H7 (cell line): Measurements from ENCODE around the gene CKAP2. TPM values are rescaled to one million over a fixed set of nuclear protein-coding genes. Genes with fewer than 3 reads are reported as not detected.
"Not testable (repeated sequence)": the region's sequence is repeated elsewhere in the genome, so short reads cannot be mapped to it uniquely, and the experiment has no call there.

Source experiments
- DNase-seq: peaks from one replicate; pipeline ENCODE4 v3.0.0; 2012
- H3K27me3 ChIP-seq: 2 replicates; pipeline ENCODE4 v1.6.0; 2011; ENCODE audit warnings: mild to moderate bottlenecking, low read length; ENCODE audit not compliant: control insufficient read depth, insufficient read depth
- H3K36me3 ChIP-seq: replicated peaks from 2 replicates; pipeline ENCODE4 v1.5.1; 2011; ENCODE audit warnings: low read length; ENCODE audit not compliant: control insufficient read depth, insufficient read depth
- H3K4me3 ChIP-seq: 2 replicates; pipeline ENCODE4 v1.5.1; 2011; ENCODE audit warnings: low read depth, mild to moderate bottlenecking, control low read depth, low read length, moderate library complexity; ENCODE audit not compliant: insufficient read depth
- total RNA-seq: library from RNA; depleted of rRNA; stranded (reverse); fragments of >200 nt; shearing (Covaris generic); gene quantifications from 2 replicates; pipeline ENCODE4 v1.2.3, GENCODE V29; 2014

Gene CKAP2
- total RNA-seq, 1 experiment from 2014 or later: 35.8 TPM

DNA sequence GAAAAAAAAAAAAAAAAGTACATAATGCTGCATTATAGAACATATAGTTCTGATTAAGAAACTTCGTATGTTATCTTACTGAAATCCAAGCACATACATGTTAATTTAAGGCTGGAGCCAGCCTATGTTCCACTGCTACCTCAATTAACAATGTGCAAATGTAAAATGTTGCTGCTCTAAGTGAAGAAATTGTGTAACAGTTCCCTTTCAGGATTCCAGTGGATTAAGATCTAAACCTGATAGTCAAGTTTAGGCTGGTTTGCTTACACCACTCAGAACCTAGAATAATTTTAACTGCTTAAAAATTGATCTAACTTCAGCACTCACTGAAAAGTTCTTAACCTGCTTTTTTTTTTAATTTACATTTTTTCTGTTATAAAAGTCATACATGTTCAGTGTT, 9.0 kb upstream of the CKAP2 start:
- H3K27me3 ChIP-seq: no peaks in the 10 kb centered on the region
- H3K4me3 ChIP-seq: no peak overlapping the region
- H3K36me3 ChIP-seq: no peaks in the 10 kb centered on the region; the same call in 1 of the 2 replicates
- no peak for DNase-seq

DNA sequence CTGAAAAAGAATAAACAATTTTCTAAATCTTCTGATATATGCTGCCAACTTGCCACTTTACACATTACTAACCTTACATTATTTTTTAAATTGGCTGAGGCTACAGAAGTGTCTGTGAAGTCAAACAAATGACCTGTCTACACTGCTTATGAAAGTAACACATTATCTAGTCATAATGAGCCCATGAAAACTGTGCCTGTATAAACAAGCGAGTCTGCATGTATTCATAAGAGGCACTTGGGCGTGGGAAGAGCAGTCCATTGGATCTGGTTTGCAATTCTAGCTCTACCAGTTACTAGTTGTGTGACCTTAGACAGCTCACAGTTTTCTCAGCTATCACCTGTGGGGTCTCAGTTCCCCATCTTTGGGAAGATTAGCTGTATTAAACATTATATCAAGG, 7.9 kb upstream of the CKAP2 start:
- DNase-seq: no peak
- Histone ChIP-seq H3K4me3 (no peak overlapping the region), H3K36me3 (no peaks in the 10 kb centered on the region; the same call in 1 of the 2 replicates), H3K27me3 (no peaks in the 10 kb centered on the region)

DNA sequence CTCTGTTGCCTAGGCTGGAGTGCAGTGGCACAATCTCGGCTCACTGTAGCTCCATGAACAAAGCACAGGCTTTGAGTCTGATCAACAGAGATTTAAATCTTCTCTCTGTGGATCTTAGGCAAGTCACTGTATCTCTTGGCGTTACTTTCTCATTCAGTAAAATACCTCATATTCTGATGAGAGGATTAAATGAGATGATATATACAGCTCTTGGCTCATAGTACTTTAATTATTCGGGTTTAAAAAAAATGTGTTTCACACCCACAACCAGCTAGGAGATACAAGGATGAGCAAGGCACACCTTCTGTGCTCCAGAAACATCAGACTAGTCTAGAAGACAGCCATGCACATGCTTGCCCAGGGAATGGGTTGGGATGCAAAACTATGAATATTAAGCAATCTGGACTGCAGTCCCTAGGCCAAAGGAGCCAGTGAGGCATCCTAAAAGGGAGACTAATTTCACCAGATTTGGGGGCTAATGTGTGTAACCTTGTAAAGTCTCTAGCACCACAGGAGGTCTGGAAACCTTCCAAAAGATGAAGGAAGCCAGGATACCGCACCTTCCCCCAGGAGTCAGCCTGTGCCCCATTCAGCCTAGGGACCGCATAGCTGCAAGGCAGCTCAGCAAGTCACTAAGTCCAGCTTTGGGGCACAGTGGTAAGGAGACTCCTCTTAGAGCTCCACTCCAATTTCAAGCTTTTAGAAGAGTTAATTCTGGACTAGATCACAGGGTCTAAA, 7.3 kb upstream of the CKAP2 start:
- DNase-seq: no peak
- Histone ChIP-seq H3K4me3 (no peak overlapping the region), H3K36me3 (no peaks in the 10 kb centered on the region; the same call in 1 of the 2 replicates), H3K27me3 (no peaks in the 10 kb centered on the region)

DNA sequence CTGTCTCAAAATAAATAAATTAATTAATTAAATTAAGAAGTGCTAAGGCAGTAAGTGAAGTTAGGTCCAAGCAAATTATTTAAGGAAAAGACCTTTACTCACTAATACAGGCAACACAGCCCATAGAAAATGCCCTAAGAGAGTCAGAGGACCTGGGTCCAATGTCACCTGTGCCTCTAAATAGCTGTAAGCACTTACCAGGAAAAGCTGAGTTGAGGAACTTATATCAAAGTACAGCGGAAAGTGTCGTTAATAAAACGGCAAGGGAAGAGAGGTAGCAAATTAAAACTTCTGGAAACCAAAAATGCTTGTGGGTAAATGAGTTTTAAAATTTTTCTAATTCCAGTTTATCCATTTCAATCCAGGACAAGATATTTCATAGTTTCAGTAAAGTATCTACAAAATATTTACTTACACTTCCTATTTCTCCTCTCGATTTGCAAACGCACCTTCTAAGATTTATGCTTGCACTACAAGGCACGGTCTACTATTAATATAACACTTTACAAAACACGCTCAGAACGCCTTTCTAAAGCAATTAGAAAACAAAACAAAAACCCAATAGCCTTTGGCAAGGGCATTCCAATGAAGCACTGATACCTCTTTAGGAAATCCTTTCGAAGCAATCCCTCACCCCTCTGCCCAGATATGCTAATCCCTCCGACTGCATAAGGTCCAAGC, 5.8 kb upstream of the CKAP2 start:
- H3K4me3 ChIP-seq: peak overlapping the region; percentile 81
- H3K27me3 ChIP-seq: no peaks in the 10 kb centered on the region
- no peak for DNase-seq
- H3K36me3 ChIP-seq: no peaks in the 10 kb centered on the region; the same call in 1 of the 2 replicates

DNA sequence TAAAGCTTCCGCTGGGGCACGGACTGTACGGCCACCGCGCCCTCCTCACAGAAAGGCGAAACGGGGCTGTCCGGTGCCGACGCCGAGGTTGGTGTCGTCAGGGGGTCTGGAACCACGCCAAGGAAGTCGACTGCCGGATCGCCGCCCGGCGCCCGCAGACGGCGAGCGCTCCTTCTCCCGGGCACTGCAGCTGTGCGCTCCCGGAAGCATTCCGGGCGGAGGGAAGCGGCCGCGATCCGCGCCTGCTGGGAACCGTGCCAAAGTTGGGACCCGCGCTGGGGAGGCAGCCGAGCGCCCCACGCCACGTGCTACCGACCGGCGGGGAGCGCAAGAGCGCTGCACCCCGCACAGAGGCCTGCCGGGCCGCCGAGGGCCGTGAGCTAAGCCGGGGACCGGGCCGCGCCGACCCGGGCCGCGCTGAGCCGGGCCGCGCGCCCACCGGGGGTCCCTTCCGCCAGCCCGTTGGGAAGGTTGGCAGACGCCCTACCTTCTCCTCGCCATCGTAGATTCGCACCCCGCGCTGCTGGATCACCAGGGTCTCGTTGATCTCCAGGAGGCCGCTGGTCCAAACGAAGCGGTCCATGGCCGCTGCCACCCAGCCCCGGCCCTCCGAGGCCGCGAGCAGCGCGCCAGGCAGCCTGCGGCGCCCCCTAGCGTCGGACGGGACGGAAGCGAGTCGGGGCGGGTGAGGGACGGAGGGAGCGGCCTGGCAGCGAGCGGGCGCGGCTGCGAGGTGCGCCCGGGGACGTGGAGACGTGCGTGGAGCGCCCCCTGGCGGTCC, 5.1 kb upstream of the CKAP2 start, which contains the start of gene VPS36:
VPS36 (minus strand) TSS at position 623 of the 781 bp plus-strand sequence; CDS start at position 583, 40 bp downstream.
- DNase-seq: peak; percentile 97
- H3K36me3 ChIP-seq: no peaks in the 10 kb centered on the region; the same call in 1 of the 2 replicates
- no peaks in the 10 kb centered on the region for H3K27me3 ChIP-seq
- peak within 1 kb of the TSS; percentile 81 for H3K4me3 ChIP-seq

DNA sequence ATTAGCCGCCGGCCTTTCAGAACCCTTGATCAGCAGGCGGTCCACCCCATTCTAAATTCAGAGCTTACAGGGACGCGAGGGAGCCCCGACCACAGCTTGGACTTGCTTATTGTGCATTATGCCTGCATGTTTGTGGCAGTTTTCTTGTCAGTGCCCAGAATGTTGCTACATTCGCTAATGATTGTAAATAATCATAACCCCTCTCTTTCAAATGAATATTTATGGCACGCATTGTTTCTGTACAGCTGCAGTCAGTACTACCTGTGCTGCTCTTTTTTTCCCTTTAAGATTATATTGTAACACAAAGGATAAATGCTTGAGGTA, 4.5 kb upstream of the CKAP2 start:
- no peaks in the 10 kb centered on the region; the same call in 1 of the 2 replicates for H3K36me3 ChIP-seq
- H3K4me3 ChIP-seq: peak overlapping the region; percentile 12; the same call in 1 of the 2 replicates
- H3K27me3 ChIP-seq: no peaks in the 10 kb centered on the region
- DNase-seq: no peak

DNA sequence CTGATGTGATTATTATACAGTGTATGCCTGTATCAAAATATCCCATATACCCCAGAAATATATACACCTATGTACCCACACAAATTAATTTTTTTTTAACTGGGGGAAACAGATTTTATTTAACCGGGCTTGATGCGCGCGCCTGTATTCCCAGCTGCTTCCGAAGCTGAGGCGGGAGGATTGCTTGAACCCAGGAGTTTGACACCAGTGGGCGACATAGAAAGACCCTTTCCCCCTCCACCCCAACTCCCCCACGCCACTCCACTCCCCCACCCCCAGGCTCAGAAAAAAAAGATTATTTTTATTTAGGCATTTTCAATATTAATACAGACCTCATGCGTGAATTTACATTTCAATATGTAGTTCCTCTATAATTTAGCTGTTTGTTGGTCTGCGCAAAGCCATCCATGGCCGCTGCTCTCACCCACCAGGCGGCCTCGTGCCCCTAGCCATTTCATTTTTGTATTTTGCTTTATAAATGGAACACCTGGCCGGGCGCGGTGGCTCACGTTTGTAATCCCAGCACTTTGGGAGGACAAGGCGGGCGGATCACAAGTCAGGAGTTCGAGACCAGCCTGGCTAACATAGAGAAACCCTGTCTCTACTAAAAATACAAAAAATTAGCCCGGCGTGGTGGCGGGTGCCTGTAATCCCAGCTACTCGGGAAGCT, 4.0 kb upstream of the CKAP2 start:
- H3K4me3 ChIP-seq: no peak overlapping the region
- no peak for DNase-seq
- H3K36me3 ChIP-seq: no peaks in the 10 kb centered on the region; the same call in 1 of the 2 replicates
- H3K27me3 ChIP-seq: no peaks in the 10 kb centered on the region

DNA sequence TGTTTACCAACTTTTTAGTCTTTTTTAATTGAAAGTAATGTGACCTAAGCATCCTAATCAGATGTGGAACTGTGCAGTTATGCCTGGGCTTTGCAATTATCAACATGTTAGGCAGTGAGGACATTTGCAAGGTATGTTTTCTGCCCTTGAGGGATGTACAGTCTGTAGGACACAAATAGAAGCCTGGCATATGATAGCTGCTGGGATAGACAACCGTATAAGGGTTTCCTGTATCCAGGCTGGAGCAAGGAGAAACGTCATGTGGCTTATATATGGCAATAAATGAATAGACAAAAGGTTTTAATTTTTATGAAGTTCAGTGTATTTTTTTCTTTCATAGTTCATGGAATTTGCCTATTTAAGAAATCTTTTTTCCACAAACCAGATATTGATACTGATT, 2.8 kb upstream of the CKAP2 start:
- H3K27me3 ChIP-seq: no peaks in the 10 kb centered on the region

DNA sequence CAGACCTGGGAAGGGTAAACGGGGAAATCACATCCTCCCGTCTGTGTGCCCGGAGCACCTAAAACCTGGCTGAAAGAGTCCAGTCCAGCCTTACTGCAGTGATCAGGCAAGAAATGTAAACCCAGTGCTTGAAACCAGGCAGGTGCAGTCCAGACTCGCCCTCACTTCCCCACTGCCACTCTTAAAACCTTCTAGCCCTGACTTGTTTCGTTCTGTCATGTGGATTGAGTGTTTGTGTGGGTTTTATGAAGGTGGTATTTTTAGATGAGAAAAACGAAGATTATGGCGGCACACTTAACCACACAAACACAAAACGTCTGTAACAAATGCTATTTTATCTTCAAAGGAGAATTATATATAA, 839 bp upstream of the CKAP2 start:
- peak; percentile 34 for DNase-seq
- H3K4me3 ChIP-seq: peak overlapping the region; percentile 79
- no peaks in the 10 kb centered on the region for H3K27me3 ChIP-seq
- H3K36me3 ChIP-seq: peaks cover 9% of the 10 kb centered on the region

More for the DNA sequence above, 2.8 kb upstream of the CKAP2 start:
- DNase-seq: no peak
- no peak overlapping the region for H3K4me3 ChIP-seq
- peaks cover 6% of the 10 kb centered on the region for H3K36me3 ChIP-seq

DNA sequence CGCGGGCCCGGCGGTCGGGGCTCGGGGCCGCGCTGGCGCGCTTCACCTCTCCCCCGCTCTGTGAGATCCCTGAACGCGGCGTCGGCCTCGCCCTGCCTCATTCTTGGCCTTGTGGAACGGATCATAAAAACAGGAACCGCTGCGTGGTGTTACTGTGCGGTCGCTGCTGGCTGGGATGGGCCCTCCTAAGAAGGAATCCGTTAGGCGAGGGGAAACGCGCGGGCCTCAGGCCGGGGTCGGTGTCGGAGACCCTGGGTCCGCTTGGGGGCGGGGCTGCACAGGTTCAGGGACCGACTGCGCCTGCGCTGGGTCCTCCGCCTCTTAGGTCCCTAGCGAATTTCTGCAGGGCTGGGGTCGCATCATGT, 381 bp downstream of the CKAP2 start:
- Histone ChIP-seq H3K36me3 (peaks cover 9% of the 10 kb centered on the region), H3K27me3 (no peaks in the 10 kb centered on the region), H3K4me3 (peak overlapping the region; percentile 79)
- DNase-seq: peak; percentile 94

DNA sequence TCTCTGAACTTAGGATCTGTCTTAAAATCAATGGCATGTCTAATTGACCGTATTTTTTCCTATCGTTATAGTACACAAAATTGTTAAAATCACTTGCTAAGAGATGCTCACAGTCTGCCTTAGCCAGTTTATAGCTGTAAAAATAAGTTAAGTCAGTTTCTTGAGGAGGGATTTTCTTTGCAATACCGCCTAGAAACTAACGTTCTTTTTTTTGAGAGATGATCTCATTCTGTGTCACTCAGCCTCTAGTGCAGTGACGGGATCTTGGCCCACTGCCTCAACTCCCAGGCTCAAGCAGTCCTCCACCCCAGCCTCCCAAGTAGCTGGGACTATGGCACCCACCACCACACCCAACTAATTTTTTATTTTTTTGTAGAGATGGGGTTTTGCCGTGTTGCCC, 4.4 kb downstream of the CKAP2 start:
- no peak for DNase-seq
- no peak overlapping the region for H3K4me3 ChIP-seq
- no peaks in the 10 kb centered on the region for H3K27me3 ChIP-seq
- H3K36me3 ChIP-seq: peaks cover 35% of the 10 kb centered on the region

DNA sequence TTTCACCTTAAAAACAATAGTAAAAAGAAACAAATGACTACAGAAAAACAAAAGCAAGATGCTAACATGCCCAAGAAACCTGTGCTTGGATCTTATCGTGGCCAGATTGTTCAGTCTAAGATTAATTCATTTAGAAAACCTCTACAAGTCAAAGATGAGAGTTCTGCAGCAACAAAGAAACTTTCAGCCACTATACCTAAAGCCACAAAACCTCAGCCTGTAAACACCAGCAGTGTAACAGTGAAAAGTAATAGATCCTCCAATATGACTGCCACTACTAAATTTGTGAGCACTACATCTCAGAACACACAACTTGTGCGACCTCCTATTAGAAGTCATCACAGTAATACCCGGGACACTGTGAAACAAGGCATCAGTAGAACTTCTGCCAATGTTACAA, 6.0 kb downstream of the CKAP2 start:
- DNase-seq: no peak
- Histone ChIP-seq H3K4me3 (no peak overlapping the region), H3K36me3 (peaks cover 35% of the 10 kb centered on the region), H3K27me3 (no peaks in the 10 kb centered on the region)

DNA sequence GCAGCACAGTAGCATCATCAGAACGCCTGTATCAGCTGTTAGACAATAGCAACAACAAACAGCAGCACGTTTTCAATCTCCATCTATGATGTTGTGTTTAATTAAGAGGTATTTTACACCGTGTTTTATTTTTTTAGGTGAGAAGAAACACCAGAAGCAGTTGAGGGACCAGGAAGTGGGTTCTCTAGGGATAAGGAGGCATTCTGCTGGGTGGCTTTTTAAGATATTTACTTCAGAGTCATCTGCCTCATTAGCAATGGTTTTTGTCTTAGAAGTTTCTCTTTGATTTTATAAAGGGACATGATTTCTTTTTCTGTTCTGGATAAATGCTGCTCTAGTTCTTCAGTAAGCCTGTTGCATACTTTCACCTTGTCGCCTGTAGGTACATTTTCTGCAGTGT, 8.2 kb downstream of the CKAP2 start:
- no peak for DNase-seq
- Histone ChIP-seq H3K4me3 (no peak overlapping the region), H3K27me3 (no peaks in the 10 kb centered on the region), H3K36me3 (peaks cover 27% of the 10 kb centered on the region)

DNA sequence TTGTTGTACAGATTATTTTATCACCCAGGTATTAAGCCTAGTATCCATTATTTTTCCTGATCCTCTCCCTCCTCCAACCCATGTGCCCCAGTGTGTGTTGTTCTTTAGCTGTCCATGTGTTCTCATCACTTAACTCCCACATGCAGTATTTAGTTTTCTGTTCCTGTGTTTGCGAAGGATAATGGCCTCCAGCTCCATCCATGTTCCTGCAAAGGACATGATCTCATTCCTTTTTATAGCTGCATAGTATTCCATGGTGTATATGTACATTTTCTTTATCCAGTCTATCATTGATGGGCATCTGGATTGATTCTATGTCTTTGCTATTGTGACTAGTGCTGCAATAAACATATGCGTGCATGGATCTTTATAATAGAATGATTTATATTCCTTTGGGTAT, 13.2 kb downstream of the CKAP2 start:
- not testable (repeated sequence) for DNase-seq, H3K27me3 ChIP-seq, H3K4me3 ChIP-seq, H3K36me3 ChIP-seq
